HG03354 (cell line): ENCODE results near the gene THAP11.

Experiments
- ATAC-seq: cut with Tn5 transposase; IDR thresholded peaks from one replicate; pipeline ENCODE4 v1.9.1; 2021; ENCODE audit warnings: mild to moderate bottlenecking; ENCODE audit not compliant: unreplicated experiment, poor library complexity, severe bottlenecking

Gene THAP11

DNA sequence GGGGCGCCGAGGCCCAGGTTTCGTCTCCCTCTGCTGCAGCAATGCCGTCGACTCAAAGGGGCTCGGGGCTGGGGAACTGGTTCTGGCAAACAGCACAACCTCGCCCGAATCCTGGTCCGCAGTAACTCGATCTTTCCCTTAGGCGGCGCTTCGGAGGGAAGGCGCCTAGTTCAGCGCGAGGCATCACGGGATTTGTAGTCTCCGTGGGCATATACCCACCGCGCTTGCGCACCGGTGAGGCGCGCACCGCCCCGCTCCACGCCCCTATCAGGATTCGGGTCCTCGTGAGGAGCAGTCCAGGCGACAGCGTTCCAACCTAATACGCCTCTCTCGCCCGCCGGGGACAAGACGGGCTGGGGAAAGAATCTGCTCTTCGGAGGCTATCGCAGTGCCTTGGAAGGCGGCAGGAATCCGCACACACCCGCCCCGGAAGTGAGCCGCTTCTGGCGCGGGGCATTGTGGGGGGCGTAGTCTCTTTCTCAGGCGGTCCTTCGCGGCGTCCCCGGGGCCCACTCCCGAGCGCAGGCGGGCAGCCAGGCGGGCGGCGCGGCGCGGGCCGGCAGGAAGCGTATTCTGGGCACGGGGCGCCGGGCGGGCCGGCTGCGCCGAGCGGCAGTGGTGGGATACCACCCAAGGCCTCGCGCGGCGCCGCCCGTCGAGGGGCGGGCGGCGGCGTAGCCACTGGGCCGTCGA, at the start of gene THAP11:
Gene THAP11 (plus strand): TSS at position 505 of the 693 bp plus-strand sequence. CDS start 235 bp downstream, outside the sequence.
- peak; percentile 56 for ATAC-seq

DNA sequence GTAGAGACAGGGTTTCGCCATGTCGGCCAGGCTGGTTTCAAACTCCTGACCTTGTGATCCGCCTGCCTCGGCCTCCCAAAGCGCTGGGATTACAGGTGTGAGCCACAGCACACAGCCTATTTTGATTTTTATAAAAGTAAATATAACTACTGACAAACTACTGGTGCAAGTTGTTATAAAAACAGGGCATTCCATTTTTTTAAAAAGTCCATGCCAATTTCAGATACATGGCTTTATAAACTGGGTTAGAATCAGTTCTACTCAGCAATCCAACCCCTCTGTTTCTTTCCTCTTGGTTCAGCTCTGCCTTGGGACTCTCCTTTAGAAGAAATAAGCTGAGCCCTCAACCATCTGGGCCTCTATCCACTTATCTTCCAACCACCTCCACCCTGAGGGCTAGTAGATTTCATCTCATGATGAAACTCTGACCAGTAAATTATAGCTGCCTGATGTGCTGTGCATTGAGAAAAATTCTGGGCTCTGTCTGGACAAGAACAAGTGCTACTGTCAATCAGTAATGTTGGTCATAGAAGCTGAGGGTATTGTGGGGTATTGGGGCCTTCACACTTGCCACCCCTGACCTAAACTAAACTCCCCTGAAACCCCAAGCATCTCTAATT, 45.9 kb upstream of the THAP11 start:
- ATAC-seq: no peak

DNA sequence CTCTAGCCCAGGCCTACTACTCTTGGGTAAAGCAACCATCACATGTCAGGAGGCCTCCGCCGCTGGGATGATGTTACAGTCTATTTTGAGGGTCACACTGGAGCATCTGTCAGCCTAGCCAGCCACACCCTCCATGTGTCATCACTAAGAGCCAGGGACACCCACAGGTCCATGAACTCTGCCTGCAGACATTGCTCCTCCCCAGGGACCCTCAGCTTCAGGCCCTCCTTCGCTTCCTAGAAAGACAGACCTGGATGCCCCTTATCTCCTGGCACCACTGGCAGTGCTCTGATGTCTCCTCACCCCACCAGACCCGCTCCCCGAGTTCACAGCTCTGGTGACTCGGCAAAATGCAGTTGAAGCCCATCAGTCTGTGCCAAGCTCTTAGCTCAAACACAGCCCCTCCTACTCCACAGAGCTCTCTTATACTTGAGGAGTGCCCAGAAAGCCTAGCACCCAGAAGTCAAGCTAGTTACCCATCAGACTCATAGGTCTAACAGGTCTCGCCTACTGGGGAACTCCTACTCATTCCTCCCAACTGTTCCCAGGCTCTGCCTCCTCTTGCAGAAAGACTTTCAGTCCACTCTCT, 41.7 kb upstream of the THAP11 start:
- no peak for ATAC-seq

DNA sequence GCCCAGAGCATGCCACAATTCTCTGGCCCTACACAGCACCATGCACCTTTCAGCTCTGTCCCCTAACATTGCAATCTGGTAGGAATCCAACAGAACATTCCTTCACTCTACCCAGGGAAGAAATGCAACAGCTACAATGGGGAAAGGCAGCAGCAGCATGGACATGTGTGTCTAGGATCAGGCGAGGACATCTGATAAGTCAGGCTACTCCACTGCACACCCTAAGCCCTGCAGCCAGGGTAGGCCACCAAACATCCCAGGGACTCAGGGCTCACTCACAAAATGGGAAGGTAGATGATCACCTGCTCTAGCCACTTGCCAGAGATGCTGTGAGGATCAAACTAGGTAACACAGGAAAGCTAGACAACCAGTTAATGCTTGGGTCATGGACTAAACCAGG, 40.9 kb upstream of the THAP11 start:
- ATAC-seq: no peak

- ATAC-seq: no peak
These were observed 40.2 kb upstream of the THAP11 start for GRCh38 chr16:67801883-67802282.

GRCh38 chr16:67803894-67804293, 38.2 kb upstream of the THAP11 start:
- ATAC-seq: no peak

DNA sequence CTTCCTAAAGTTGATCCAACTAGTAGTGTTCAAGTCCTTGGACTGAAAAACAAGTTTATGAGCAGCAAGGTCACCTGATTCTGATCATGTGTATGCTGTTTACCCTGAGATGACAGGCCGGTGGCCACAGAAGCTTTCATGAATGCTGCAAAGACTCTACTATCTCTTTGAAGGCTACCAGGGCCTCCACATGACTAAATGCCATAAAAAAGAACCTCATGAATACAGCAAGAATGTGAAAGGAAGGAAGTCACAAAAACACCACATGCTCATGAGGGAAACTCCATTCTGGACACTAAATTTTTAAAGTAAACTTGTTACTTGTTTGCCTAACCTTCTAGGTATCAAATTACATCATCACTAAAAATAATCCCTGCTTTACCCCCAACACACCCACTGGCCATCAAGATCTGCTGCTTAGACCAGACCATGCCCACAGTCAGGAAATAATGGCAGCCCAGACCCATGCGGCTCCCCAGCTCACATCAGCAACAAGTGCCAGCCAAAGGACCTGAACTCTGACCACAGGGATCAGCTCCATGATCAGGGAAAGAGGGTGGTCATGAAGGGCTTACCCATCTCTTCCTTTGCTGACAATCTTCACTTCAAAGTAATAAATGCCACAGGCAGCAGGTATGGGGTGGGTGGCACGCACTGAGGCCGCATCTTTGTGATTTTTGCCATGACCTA, 37.1 kb upstream of the THAP11 start:
- ATAC-seq: no peak

DNA sequence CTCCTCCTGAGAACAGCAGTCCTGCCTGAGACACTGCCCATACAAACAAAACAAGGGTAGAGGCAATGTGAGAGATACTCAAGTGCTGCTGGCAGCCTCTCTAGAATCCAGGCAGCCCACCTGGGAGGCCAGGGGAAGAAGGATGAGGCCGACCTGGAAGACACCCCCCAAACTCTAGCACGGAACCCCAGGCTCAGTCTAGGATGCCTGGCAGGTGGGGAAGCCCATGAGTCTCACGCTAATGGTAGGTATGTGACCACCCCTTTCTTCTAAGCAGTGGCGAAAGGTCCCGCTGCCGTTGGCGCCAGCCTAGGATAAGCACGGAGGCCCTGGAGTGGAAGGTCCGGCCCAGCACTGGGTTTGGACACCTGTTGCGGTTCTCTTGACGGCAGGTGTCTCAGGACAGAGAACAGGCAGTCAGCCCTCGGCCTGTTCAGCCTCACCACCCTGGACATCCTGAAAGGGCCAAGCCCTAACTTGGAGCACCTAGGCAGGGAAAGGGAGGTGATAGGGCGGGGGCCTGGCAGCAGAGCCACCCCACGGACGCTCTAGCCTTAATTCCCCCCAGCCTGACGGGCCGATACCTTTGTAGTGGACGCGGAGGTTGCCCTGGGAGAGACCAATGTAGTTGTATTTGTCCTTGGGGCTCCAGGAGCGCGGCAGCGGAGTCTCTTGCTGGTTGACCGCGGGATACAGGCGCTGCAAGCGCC, 36.2 kb upstream of the THAP11 start:
- ATAC-seq: peak; percentile 2

DNA sequence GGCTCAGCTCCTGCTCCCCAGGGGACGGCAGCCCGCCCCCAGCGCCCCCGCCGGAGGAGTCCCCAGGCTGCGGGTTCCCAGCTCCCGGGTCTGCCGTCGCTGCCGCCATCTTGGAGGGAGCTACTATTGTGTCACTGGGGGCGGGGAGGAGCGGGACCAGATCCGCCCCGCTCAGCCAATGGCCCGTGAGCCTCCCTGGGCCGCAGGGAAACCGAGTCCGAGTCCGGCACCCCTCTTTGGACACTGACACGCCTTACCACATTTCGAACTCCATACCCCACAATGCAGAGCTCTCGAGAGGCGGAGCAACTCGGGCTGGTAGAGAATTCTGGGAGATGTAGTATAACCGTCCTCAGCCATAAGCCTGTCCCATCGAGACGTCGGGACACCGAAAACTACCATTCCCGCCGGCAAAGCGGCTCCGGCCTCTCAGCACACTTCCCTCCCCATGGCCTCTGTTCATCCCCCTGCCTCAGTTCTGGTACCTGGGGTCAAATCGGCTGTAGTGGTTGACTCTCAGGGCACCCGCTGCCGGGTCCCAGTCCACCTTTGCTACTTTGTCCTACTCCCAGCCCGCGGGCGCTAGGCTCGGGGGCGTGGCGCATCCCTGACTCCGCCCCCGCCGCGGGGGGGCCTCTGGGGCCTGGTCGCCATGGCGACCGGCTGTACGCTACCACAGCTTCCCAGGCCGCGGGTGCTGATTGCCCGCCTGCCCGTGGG, 35.5 kb upstream of the THAP11 start, which contains the start of the genes RANBP10 and TSNAXIP1:
Gene RANBP10 (minus strand): TSS at position 133 of the 720 bp plus-strand sequence. CDS start 24 bp downstream, at position 109.
Gene TSNAXIP1 (plus strand): TSS at position 462 of the 720 bp plus-strand sequence. CDS start 261 bp downstream, outside the sequence.
- ATAC-seq: peak; percentile 93

DNA sequence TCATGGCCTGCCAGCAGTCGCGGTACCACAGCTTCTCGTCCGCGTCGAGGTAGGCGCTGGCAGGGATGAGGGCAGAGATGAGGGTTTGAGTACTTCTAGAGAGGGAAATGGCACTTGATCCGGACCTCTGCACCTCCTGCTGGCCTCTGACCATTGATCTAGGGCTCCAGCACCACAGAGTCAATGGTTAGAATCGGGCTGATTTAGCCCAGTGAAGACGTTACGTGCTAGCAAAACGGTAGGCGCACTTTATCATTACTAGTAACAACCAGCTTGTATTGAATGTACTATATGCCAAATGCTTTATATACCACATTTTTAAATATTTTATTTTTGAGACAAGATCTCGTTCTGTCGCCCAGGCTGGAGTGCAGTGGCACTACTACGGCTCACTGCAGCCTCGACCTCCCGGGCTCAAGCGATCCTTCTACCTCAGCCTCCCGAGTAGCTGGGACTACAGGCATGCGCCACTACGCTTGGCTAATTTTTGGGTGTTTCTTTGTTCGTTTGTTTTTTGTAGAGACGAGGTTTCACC, 34.9 kb upstream of the THAP11 start:
- ATAC-seq: no peak

DNA sequence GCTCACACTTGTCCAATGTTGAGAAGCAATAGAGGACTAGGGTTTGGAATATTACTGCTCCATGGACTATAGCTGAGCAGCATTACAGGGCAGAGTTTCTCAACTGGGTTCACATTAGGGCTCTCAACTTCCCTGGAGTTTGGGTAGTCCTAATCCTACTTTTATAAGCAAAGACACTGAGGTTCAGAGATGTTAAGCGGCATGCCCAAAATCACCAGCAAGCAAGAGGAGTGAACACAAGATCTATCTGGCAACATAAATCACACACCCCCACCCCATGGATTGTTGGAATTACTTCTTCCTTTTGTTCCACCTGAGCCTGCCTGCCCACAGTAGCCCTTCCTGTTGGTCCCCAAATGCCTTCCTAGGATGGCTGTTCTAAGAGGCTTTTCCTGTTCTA, 30.2 kb upstream of the THAP11 start:
- ATAC-seq: no peak

GRCh38 chr16:67814567-67814966, 27.6 kb upstream of the THAP11 start:
- no peak for ATAC-seq

GRCh38 chr16:67820608-67821259, 21.4 kb upstream of the THAP11 start:
- ATAC-seq: no peak

DNA sequence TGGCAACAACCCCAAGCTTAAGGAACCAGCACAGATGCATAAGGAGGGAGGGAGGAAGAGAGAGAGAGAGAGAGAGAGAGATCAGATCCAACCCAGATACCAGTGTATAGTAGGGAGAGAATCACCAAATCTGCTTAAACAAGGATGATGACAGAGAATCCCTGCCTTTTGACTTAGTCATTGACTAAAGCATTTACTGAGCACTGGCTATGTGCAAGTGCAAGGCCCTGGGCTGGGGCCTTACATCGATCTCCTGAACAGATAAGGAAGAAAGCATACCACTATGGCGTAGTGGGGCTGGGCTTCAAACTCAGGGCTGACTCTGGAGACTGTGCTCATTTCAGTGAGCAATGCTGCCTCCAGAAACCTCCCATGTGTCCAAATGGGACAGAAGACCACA, 19.6 kb upstream of the THAP11 start:
- ATAC-seq: no peak

DNA sequence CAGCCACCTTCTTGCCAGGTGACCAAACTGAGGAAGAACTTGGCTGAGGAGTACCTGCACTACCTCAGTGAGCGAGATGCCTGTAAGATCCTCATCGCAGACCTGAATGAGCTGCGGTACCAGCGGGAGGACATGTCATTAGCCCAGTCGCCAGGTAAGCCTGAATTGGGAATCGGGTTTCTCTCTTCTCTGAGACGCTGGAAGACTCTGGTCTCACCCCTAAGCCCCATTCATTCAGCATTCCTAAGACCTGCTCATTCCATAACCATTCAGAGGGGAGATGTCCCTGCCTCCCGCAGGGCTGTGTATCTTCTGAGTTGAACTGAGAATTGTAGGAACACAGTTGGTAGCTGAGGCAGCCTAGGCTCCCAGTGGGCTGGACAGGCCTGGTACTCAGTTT, 17.0 kb upstream of the THAP11 start:
- no peak for ATAC-seq

DNA sequence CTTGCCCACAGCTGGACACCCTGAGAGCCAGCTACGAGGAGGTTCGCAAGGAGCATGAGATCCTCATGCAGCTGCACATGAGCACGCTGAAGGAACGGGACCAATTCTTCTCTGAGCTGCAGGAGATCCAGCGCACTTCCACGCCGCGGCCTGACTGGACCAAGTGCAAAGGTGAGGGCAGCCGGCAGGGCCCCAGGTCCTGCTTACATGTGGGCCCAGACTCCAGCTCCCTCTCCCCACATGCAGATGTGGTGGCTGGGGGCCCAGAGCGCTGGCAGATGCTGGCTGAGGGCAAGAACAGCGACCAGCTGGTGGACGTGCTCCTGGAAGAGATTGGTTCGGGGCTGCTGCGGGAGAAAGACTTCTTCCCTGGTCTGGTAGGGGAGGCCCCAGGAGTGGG, 16.2 kb upstream of the THAP11 start:
- ATAC-seq: no peak

DNA sequence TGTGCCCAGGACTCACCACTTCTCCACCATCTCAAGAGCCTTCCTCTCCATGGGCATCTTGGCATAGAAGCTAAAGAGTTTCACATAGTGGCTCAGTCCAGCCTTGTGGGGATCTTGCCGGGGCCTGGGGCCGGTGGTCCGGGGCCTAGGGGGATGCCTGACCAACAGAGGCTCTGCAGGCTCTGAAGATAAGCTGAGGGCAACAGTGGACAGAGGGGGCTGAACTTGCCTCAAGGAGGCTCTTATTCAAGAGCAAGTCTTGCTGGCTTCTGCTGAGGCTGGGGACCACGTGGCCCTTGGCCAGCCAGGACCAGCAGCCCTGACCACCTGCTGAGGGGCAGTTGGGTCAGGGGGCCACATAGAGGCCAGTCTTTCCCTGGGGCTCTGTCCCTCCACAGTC, 13.5 kb upstream of the THAP11 start:
- ATAC-seq: no peak

- no peak for ATAC-seq
These were observed 9.1 kb upstream of the THAP11 start for GRCh38 chr16:67833030-67833414.
